GM19240 (cell line): Measurements from ENCODE around the gene ANTXR2.
"Not testable (repeated sequence)": the region's sequence is repeated elsewhere in the genome, so short reads cannot be mapped to it uniquely, and the experiment has no call there.

Experiments used
- DNase-seq: peaks from one replicate; pipeline ENCODE4 v3.0.0; 2011; ENCODE audit warnings: low spot score; ENCODE audit not compliant: insufficient read length

ANTXR2 gene

GRCh38 chr4:79920163-79920853 lies 152.7 kb downstream of the ANTXR2 start:
- DNase-seq: no peak

- DNase-seq: no peak
These were observed 154.7 kb downstream of the ANTXR2 start for GRCh38 chr4:79918292-79918691.

- peak; percentile 5 for DNase-seq
These were observed 155.8 kb downstream of the ANTXR2 start for GRCh38 chr4:79917246-79917645.

- DNase-seq: no peak
These were observed 157.8 kb downstream of the ANTXR2 start for GRCh38 chr4:79915246-79915645.

GRCh38 chr4:79913581-79913980 lies 159.4 kb downstream of the ANTXR2 start:
- DNase-seq: no peak

GRCh38 chr4:79907001-79907400 lies 166.0 kb downstream of the ANTXR2 start:
- no peak for DNase-seq

- DNase-seq: no peak
These were observed 166.7 kb downstream of the ANTXR2 start for GRCh38 chr4:79906303-79906702.

GRCh38 chr4:79905212-79905611 lies 167.8 kb downstream of the ANTXR2 start:
- DNase-seq: no peak

- DNase-seq: no peak
These were observed 168.7 kb downstream of the ANTXR2 start for GRCh38 chr4:79904331-79904730.

GRCh38 chr4:79900182-79900581 lies 172.8 kb downstream of the ANTXR2 start:
- DNase-seq: no peak

GRCh38 chr4:79899481-79899880 lies 173.5 kb downstream of the ANTXR2 start:
- no peak for DNase-seq

- DNase-seq: no peak
These were observed 175.0 kb downstream of the ANTXR2 start for GRCh38 chr4:79898055-79898454.

- DNase-seq: no peak
These were observed 175.9 kb downstream of the ANTXR2 start for GRCh38 chr4:79897174-79897573.

- no peak for DNase-seq
These were observed 179.6 kb downstream of the ANTXR2 start for GRCh38 chr4:79893456-79893855.

GRCh38 chr4:79889026-79889425 lies 184.0 kb downstream of the ANTXR2 start:
- not testable (repeated sequence) for DNase-seq

GRCh38 chr4:79886557-79886956 lies 186.5 kb downstream of the ANTXR2 start:
- DNase-seq: no peak

GRCh38 chr4:79886021-79886420 lies 187.0 kb downstream of the ANTXR2 start:
- DNase-seq: no peak

- no peak for DNase-seq
These were observed 189.7 kb downstream of the ANTXR2 start for GRCh38 chr4:79883290-79883689.

GRCh38 chr4:79882806-79883205 lies 190.2 kb downstream of the ANTXR2 start:
- no peak for DNase-seq

- no peak for DNase-seq
These were observed 191.6 kb downstream of the ANTXR2 start for GRCh38 chr4:79881407-79881806.

GRCh38 chr4:79877511-79877910 lies 195.5 kb downstream of the ANTXR2 start:
- DNase-seq: no peak

GRCh38 chr4:79875344-79875899 lies 197.6 kb downstream of the ANTXR2 start:
- no peak for DNase-seq

GRCh38 chr4:79874197-79874596 lies 198.8 kb downstream of the ANTXR2 start:
- DNase-seq: no peak
